ENCODE data around the gene PTH2.
A peak's percentile ranks its signal among the peaks of the same experiment; 100 is the strongest.
"Not testable (repeated sequence)": the region's sequence is repeated elsewhere in the genome, so short reads cannot be mapped to it uniquely, and the experiment has no call there.

The PTH2 gene

GRCh38 chr19:49447485-49448431, 24.5 kb upstream of the PTH2 start:
- no peak for DNase-seq

- no peak for DNase-seq
Observed at GRCh38 chr19:49445997-49446396, 22.8 kb upstream of the PTH2 start.

- DNase-seq, result not testable (repeated sequence)
Observed at GRCh38 chr19:49444100-49444700, 21.0 kb upstream of the PTH2 start.

- DNase-seq, result peak; percentile 89
Observed at GRCh38 chr19:49443366-49444099, 20.3 kb upstream of the PTH2 start.

GRCh38 chr19:49442771-49443365, 19.6 kb upstream of the PTH2 start:
- peak; percentile 56 for DNase-seq

GRCh38 chr19:49442354-49442753, 19.1 kb upstream of the PTH2 start:
- no peak for DNase-seq

- no peak for DNase-seq
Observed at GRCh38 chr19:49441960-49442350, 18.7 kb upstream of the PTH2 start.

- DNase-seq, result no peak
Observed at GRCh38 chr19:49441210-49441959, 18.1 kb upstream of the PTH2 start, which contains the start of gene SLC17A7. TSS of gene SLC17A7 (minus strand) at chr19:49441527. CDS start at chr19:49441379, 148 bp downstream.

GRCh38 chr19:49440439-49441209, 17.4 kb upstream of the PTH2 start:
- DNase-seq, result no peak

- no peak for DNase-seq
Observed at GRCh38 chr19:49439836-49440235, 16.6 kb upstream of the PTH2 start.

GRCh38 chr19:49438261-49438660, 15.0 kb upstream of the PTH2 start:
- DNase-seq, result no peak

GRCh38 chr19:49437231-49437630, 14.0 kb upstream of the PTH2 start:
- no peak for DNase-seq

GRCh38 chr19:49436381-49437017, 13.3 kb upstream of the PTH2 start:
- DNase-seq, result peak; percentile 51

GRCh38 chr19:49435670-49436069, 12.4 kb upstream of the PTH2 start:
- no peak for DNase-seq

- no peak for DNase-seq
Observed at GRCh38 chr19:49434907-49435583, 11.8 kb upstream of the PTH2 start.

- no peak for DNase-seq
Observed at GRCh38 chr19:49433240-49433901, 10.1 kb upstream of the PTH2 start.

- DNase-seq, result peak; percentile 44
Observed at GRCh38 chr19:49432141-49433073, 9.2 kb upstream of the PTH2 start.

- DNase-seq, result no peak
Observed at GRCh38 chr19:49431330-49431749, 8.1 kb upstream of the PTH2 start.

Measured in DMS153 (cell line).